Cardiac fibroblast (primary cell): ENCODE results near the gene FAN1.
A peak's percentile ranks its signal among the peaks of the same experiment; 100 is the strongest.

Experiments
- DNase-seq, 2 donors: peaks; one replicate each; pipeline versions ENCODE4 v3.0.0 to v3.0.0-alpha.2; 2010; ENCODE audit warnings: low read depth in 2 of 2
- H3K4me3 ChIP-seq, 2 donors: replicated peaks in 1 of 2; 1 replicate in 1 of 2; 2 replicates in 1 of 2; pipeline ENCODE4 v1.5.1; 2011; ENCODE audit warnings: low read depth in 2 of 2, low read length in 2 of 2, mild to moderate bottlenecking in 2 of 2, moderate library complexity in 1 of 2
- TF ChIP-seq, protein P1 (sequence below): IDR thresholded peaks from one replicate; pipeline ENCODE4 v1.5.1; 2011; ENCODE audit warnings: low read depth, mild to moderate bottlenecking, low read length, inconsistent platforms

The FAN1 gene

GRCh38 chr15:30984118-30984517, 80.4 kb downstream of the FAN1 start:
- DNase-seq: no peak
- no peak overlapping the region for H3K4me3 ChIP-seq
- TF ChIP-seq, protein P1, sequence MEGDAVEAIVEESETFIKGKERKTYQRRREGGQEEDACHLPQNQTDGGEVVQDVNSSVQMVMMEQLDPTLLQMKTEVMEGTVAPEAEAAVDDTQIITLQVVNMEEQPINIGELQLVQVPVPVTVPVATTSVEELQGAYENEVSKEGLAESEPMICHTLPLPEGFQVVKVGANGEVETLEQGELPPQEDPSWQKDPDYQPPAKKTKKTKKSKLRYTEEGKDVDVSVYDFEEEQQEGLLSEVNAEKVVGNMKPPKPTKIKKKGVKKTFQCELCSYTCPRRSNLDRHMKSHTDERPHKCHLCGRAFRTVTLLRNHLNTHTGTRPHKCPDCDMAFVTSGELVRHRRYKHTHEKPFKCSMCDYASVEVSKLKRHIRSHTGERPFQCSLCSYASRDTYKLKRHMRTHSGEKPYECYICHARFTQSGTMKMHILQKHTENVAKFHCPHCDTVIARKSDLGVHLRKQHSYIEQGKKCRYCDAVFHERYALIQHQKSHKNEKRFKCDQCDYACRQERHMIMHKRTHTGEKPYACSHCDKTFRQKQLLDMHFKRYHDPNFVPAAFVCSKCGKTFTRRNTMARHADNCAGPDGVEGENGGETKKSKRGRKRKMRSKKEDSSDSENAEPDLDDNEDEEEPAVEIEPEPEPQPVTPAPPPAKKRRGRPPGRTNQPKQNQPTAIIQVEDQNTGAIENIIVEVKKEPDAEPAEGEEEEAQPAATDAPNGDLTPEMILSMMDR: no peak

DNA sequence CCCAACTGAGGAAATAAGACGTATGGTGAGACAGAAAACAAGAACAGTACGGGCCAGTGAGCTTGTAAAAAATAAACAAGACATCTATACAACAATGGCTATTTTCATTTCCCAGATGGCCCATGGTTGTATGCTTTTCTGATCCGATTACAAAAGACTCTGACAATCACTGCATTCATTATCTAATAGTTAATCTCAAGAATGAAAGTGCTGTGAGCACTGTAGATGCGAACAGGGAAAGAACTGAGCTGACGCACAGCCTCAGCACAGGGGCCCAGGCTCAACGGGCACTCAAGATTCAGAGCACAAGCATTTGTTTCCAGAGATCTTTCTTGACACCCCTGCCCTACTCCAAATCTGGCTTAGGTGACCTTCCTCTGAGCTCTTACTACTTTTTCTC, 80.8 kb downstream of the FAN1 start:
- no peak overlapping the region for H3K4me3 ChIP-seq
- no peak for DNase-seq
- TF ChIP-seq, protein P1: no peak

DNA sequence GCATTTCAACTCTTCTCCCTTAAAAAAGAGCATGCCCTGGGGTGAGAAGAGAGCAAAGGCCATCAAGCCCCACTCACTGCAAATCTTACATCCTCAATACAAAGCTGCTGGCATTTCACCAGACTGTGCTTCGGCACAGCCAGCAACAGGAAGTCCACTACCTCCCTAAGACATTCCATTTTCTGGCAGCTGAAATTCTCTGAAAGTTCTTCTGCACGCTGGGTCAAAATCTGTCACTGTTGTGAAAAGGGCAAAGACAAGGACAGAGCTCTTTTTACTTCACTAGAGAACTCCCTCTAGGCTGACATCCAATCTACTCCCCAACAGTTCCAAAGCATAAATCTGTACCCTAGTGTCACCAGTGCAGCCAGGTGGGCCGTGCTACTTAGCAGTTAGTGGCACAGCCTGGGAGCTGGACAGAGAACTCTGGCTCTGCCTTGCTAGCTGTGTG, 81.4 kb downstream of the FAN1 start:
- DNase-seq: peak; percentile 48 to 65
- TF ChIP-seq, protein P1: no peak
- no peak overlapping the region for H3K4me3 ChIP-seq

DNA sequence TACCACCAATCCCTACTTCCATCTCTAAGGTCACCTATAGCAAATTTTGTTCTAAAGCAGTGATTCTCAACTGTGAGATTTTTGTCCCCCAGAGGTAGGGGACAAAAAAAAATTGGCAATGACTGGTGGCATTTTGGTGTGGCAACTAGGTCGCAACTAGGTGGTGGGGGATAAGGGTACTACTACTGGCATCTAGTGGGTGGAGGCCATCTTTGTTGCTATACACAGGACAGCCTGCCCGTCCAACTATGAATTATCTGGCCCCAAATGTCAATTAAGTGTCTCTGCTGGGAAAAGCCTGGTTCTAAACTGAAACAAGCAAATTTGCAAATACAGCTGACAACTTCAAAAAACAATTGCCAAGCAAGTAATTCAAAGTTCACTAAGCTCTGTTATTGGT, 86.3 kb downstream of the FAN1 start:
- no peak for DNase-seq
- TF ChIP-seq, protein P1: no peak
- H3K4me3 ChIP-seq: peak overlapping the region; percentile 88 to 92

DNA sequence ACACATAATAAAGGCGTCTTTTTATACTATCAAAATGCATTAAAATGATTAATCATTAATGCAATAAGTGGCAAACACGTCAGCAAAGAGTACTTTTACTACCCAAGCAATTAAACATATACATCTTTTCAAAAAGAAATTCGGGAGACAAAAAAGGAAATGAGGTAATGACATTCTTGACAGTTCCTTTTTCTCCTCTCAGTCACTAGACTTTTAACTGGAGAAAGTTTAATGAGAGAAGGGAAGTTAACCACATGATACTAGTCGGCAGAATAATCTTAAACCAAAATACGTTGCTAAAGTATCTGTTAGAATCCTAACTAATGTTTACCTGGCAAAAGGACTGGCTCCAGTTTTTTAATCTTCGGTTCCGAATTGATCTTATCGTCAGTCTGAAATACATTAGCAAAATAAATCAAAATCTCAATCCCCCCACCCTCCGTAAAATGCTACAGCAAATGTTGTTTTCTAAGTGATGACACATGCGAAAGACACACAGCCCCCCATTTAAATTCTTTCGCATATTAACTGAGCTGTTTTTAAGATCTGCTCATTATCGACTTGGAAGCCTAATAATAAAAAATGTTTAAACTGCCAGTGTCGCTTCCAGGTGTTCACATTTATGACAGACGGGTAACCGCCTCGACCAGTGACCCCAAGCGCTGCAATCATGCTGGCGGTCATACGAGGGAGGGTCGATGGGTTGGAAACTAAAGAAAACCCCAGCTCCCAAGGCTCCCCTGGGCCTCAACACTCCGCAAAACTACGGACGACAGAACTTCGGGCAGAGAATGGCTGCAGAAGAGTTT, 86.9 kb downstream of the FAN1 start:
- TF ChIP-seq, protein P1: no peak

DNA sequence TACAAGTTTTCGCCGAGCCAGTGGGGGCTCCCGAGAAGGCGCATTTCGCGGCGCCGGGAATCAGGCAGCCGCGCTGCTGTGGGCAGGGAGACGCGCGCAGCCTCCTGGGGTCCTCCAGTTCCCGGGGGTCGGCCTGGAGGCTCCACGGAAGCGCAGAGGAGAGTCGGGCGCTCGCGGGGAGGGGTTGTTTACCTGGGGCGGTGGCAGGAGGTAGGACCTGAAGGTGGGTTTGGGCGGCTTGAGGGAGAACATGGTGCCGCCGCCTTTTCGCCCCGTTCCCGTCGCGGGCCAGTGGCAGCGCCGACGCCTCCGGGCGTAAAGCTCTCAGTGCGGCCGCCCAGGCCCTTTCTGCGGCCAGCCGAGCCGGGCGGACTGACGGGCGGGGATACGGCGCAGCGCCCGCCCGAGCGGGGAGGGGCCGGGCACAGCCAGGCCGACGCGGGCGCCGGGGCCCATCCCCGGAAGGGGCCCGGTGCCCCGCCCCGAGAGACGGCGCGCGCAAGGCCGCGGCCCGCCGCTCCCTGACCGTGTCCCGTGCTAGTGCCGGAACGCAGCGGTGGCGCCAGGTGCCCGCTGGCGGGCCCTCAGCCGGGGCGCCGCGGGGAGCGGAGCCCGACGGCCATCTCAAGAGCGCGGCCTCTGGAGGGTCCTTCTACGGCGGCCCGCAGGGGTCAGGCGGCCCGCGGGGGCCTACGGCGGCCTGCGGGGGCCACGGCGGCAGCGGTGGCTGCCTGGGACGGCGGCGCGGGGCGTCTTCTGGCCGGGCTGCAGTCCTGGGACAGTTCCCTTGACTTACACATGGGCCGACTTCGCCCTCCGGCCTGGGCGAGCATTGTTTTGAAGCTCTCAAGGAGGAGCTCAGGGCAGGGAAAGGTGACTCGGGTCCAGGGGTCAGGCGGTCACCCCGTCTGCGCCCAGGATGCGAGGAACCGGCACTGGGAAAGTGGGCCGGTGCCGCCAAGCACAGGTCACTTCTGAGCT, 87.8 kb downstream of the FAN1 start, which contains the start of gene MTMR10:
Gene MTMR10, minus strand, starts transcription at position 374 of the 981 bp plus-strand sequence. Its CDS starts 122 bp downstream, at position 252.
- peak; percentile 75 to 90 for DNase-seq
- TF ChIP-seq, protein P1: no peak
- peak within 1 kb of the TSS; percentile 88 to 92 for H3K4me3 ChIP-seq

More for the DNA sequence above, 86.9 kb downstream of the FAN1 start:
- H3K4me3 ChIP-seq: peak overlapping the region; percentile 88 to 92
- DNase-seq: peak; percentile 21 to 41
